ENCODE results near the gene OBSL1. TPM values are rescaled to one million over a fixed set of nuclear protein-coding genes. Genes with fewer than 3 reads are reported as not detected.

The OBSL1 gene
- polyA plus RNA-seq, 12 donors: 93.2 to 179 (median 118) TPM; not detected in 1

Other genes with a start within 250 kb of the OBSL1 start
- not detected for gene RESP18, start 238.8 kb downstream of the OBSL1 start, polyA plus RNA-seq (ENCODE audit: insufficient read length in 12 of 12)
- 10 to 100 TPM in 11 of 12 donors, not detected in 1; 25.7 to 53.3 (median 34.3) TPM for gene DNPEP, start 183.6 kb downstream of the OBSL1 start, polyA plus RNA-seq (ENCODE audit: insufficient read length in 12 of 12)
- gene DES, start 153.2 kb downstream of the OBSL1 start, polyA plus RNA-seq (ENCODE audit: insufficient read length in 12 of 12): 1,000 to 10,000 TPM; 1,983 to 5,935 (median 4,188) TPM
- gene SPEG, start 136.7 kb downstream of the OBSL1 start, polyA plus RNA-seq (ENCODE audit: insufficient read length in 12 of 12): 100 to 1,000 TPM in 8 of 12 donors, 10 to 100 TPM in 4; 61.4 to 251 (median 156) TPM
- gene GMPPA, start 72.6 kb downstream of the OBSL1 start, polyA plus RNA-seq (ENCODE audit: insufficient read length in 12 of 12): 10 to 100 TPM in 11 of 12 donors, not detected in 1; 18.5 to 82.8 (median 25.4) TPM
- gene ASIC4, start 57.1 kb downstream of the OBSL1 start, polyA plus RNA-seq (ENCODE audit: insufficient read length in 12 of 12): 1 to 10 TPM in 1 of 12 donors, under 1 TPM in 9, not detected in 2; 0.24 to 1.1 (median 0.48) TPM
- gene CHPF, start 27.7 kb downstream of the OBSL1 start, polyA plus RNA-seq (ENCODE audit: insufficient read length in 12 of 12): 100 to 1,000 TPM in 1 of 12 donors, 10 to 100 TPM in 10, not detected in 1; 33.4 to 111 (median 41.4) TPM
- gene TMEM198, start 27.5 kb downstream of the OBSL1 start, polyA plus RNA-seq (ENCODE audit: insufficient read length in 12 of 12): 1 to 10 TPM in 11 of 12 donors, not detected in 1; 1.6 to 4.8 (median 2.4) TPM
- 1 to 10 TPM in 5 of 12 donors, under 1 TPM in 5, not detected in 2; 0.28 to 1.5 (median 0.97) TPM for gene INHA, start 771 bp upstream of the OBSL1 start, polyA plus RNA-seq (ENCODE audit: insufficient read length in 12 of 12)
- 10 to 100 TPM in 11 of 12 donors, not detected in 1; 10.8 to 22.0 (median 14.2) TPM for gene STK11IP, start 26.3 kb upstream of the OBSL1 start, polyA plus RNA-seq (ENCODE audit: insufficient read length in 12 of 12)
- gene SLC4A3, start 56.1 kb upstream of the OBSL1 start, polyA plus RNA-seq (ENCODE audit: insufficient read length in 12 of 12): 10 to 100 TPM in 4 of 12 donors, 1 to 10 TPM in 7, not detected in 1; 4.2 to 15.2 (median 7.8) TPM